Dermis blood vessel endothelial cell (primary cell): Measurements from ENCODE around the gene MBL2. TPM values are rescaled to one million over a fixed set of nuclear protein-coding genes. Genes with fewer than 3 reads are reported as not detected.
A peak's percentile ranks its signal among the peaks of the same experiment; 100 is the strongest.

ENCODE experiments used
- DNase-seq: peaks from one replicate; pipeline ENCODE4 v3.0.0; 2010
- total RNA-seq: library from RNA; depleted of rRNA; stranded (reverse); fragments of >200 nt; gene quantifications from 2 replicates; pipeline ENCODE4 v1.2.3, GENCODE V29; 2014

The MBL2 gene
- not detected in 2 replicates for total RNA-seq

- DNase-seq = no peak
Observed at GRCh38 chr10:52772623-52773022, at the start of gene MBL2. MBL2 (minus strand) TSS chr10:52772784; CDS start chr10:52771635, 1,149 bp downstream.

GRCh38 chr10:52820309-52820708 lies 47.7 kb upstream of the MBL2 start:
- no peak for DNase-seq

- DNase-seq = peak; percentile 61
Observed at GRCh38 chr10:52818019-52818418, 45.4 kb upstream of the MBL2 start.

GRCh38 chr10:52814506-52814905 lies 41.9 kb upstream of the MBL2 start:
- DNase-seq = no peak

- DNase-seq = no peak
Observed at GRCh38 chr10:52811776-52812175, 39.2 kb upstream of the MBL2 start.

- no peak for DNase-seq
Observed at GRCh38 chr10:52810761-52811160, 38.2 kb upstream of the MBL2 start.

GRCh38 chr10:52807803-52808202 lies 35.2 kb upstream of the MBL2 start:
- DNase-seq = no peak

- no peak for DNase-seq
Observed at GRCh38 chr10:52805414-52806285, 33.1 kb upstream of the MBL2 start.

- no peak for DNase-seq
Observed at GRCh38 chr10:52801947-52802346, 29.4 kb upstream of the MBL2 start.

- DNase-seq = no peak
Observed at GRCh38 chr10:52786098-52786497, 13.5 kb upstream of the MBL2 start.

GRCh38 chr10:52785418-52785817 lies 12.8 kb upstream of the MBL2 start:
- DNase-seq = no peak

GRCh38 chr10:52783726-52784125 lies 11.1 kb upstream of the MBL2 start:
- no peak for DNase-seq

GRCh38 chr10:52782554-52782953 lies 10.0 kb upstream of the MBL2 start:
- no peak for DNase-seq

- DNase-seq = no peak
Observed at GRCh38 chr10:52780391-52781155, 8.0 kb upstream of the MBL2 start.

- peak; percentile 80 for DNase-seq
Observed at GRCh38 chr10:52779541-52780390, 7.2 kb upstream of the MBL2 start.

GRCh38 chr10:52778511-52779392 lies 6.2 kb upstream of the MBL2 start:
- peak; percentile 58 for DNase-seq

- no peak for DNase-seq
Observed at GRCh38 chr10:52777414-52777813, 4.8 kb upstream of the MBL2 start.

- DNase-seq = no peak
Observed at GRCh38 chr10:52776471-52776903, 3.9 kb upstream of the MBL2 start.

GRCh38 chr10:52775132-52775647 lies 2.6 kb upstream of the MBL2 start:
- DNase-seq = no peak

- DNase-seq = no peak
Observed at GRCh38 chr10:52774600-52775106, 2.1 kb upstream of the MBL2 start.

- DNase-seq = no peak
Observed at GRCh38 chr10:52774182-52774581, 1.6 kb upstream of the MBL2 start.
